Measurements from ENCODE around the gene COL6A1.

DNA sequence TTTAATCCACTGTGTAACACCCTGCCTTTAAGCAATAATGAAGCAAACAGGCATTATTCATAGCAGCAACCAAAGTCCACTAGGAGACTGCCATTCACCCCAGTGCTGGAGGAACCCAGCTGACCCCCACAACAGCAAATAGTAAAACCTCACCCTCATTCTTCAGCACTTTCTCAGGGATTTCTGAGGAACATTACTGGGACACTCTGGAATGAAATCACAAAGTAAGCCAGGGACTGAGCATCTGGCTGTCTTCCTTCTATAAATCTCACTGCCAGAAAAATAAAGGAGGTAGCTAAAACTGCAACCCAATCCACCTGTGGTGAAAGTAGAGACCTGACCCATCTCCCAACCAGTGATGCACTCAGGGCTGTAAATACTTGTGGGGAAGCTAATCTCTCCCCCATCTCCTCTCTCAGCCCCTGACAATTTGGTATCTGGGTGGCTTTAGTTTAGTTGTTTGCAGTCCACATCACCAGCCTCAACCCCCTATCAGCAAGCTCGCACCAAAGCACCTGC lies 47.1 kb downstream of the COL6A1 start:
- TF ChIP-seq, protein P1, sequence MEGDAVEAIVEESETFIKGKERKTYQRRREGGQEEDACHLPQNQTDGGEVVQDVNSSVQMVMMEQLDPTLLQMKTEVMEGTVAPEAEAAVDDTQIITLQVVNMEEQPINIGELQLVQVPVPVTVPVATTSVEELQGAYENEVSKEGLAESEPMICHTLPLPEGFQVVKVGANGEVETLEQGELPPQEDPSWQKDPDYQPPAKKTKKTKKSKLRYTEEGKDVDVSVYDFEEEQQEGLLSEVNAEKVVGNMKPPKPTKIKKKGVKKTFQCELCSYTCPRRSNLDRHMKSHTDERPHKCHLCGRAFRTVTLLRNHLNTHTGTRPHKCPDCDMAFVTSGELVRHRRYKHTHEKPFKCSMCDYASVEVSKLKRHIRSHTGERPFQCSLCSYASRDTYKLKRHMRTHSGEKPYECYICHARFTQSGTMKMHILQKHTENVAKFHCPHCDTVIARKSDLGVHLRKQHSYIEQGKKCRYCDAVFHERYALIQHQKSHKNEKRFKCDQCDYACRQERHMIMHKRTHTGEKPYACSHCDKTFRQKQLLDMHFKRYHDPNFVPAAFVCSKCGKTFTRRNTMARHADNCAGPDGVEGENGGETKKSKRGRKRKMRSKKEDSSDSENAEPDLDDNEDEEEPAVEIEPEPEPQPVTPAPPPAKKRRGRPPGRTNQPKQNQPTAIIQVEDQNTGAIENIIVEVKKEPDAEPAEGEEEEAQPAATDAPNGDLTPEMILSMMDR (IDR thresholded peaks at IDR 0.05): no peak
- TF ChIP-seq POLR2A (IDR thresholded peaks at IDR 0.05): no peak
